GM19455 (cell line): ENCODE data around the gene DUOX2.

Source experiments
- ATAC-seq: cut with Tn5 transposase; IDR thresholded peaks from one replicate; pipeline ENCODE4 v1.9.1; 2021; ENCODE audit not compliant: unreplicated experiment

DUOX2 gene

DNA sequence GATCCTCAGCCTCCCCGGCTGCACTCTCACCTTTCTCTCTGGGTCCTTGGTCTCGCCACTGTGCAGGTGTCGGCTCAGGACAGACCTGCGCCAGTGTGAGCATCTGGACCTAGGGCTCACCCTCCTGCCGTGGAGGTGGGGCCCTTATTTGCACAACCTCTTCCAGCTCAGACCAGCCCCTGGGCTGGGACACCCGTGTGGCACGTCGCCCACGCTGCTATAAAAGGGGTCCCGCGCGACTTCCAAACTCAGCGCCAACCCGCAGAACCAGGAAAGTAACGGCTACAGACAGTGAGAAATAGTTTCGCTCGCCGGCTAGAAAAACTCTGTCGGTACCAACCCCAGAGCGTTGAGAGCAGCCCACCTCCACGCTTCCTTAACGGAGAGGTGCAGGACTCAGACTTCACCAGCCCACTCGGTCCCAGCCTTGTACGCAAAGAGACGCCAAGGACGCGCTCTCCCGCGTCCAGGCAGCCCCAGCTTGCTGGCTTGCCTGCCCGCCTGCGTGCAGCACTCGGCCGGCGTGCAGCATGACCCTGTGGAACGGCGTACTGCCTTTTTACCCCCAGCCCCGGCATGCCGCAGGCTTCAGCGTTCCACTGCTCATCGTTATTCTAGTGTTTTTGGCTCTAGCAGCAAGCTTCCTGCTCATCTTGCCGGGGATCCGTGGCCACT, at the start of gene DUOX2, which contains the start of gene DUOXA2:
Gene DUOX2 (minus strand): TSS at position 97 of the 675 bp plus-strand sequence. CDS start 761 bp downstream, outside the sequence.
Gene DUOXA2 (plus strand): TSS at position 251 of the 675 bp plus-strand sequence. CDS start 280 bp downstream, at position 531.
- no peak for ATAC-seq

DNA sequence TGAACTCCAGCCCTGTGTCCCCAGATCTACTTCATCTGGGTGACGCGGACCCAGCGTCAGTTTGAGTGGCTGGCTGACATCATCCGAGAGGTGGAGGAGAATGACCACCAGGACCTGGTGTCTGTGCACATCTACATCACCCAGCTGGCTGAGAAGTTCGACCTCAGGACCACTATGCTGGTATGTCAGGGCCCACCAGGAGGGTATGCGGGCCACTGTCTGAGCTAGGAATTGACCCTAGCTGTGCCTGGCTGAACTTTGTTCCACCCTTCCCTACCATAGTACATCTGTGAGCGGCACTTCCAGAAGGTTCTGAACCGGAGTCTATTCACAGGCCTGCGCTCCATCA, 49.5 kb upstream of the DUOX2 start:
- no peak for ATAC-seq

DNA sequence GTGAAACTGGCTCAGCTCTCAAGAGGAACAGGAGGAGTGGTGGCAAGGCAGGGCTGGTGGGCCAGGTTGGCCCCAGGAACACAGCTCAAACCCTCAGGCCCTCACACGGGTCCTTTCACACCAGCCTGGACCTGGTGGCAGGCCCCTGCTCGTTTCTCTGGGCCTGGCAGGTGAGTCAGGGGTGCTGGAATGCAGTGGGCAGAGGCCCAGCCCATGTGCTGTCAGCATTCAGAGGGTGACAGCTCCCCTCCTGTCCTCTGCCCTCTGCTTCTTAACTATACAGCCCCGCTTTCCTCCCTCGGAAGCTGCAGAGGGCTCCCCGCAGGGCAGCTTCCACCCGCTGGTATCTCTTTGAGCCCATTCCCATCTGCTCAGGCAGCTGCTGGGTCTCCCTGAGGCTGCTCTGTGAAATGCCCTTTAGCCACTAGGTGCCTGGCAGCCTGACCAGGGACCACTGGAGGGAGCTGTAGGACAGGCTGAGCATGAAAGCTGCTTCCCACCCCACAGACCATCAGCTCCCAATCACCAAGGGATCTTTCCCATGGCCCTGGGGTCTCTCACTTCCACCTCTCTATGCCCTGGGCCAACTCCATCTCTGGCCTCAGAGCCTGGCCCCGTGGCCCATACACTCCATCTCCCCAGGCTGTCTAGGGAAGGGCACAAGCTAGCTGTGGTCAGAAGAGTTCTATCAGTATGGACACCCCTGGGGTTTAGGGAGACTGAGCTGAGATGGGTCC, 49.0 kb upstream of the DUOX2 start:
- peak; percentile 39 for ATAC-seq

GRCh38 chr15:45161666-45162065, 47.7 kb upstream of the DUOX2 start:
- no peak for ATAC-seq

GRCh38 chr15:45157974-45158373, 44.0 kb upstream of the DUOX2 start:
- no peak for ATAC-seq

DNA sequence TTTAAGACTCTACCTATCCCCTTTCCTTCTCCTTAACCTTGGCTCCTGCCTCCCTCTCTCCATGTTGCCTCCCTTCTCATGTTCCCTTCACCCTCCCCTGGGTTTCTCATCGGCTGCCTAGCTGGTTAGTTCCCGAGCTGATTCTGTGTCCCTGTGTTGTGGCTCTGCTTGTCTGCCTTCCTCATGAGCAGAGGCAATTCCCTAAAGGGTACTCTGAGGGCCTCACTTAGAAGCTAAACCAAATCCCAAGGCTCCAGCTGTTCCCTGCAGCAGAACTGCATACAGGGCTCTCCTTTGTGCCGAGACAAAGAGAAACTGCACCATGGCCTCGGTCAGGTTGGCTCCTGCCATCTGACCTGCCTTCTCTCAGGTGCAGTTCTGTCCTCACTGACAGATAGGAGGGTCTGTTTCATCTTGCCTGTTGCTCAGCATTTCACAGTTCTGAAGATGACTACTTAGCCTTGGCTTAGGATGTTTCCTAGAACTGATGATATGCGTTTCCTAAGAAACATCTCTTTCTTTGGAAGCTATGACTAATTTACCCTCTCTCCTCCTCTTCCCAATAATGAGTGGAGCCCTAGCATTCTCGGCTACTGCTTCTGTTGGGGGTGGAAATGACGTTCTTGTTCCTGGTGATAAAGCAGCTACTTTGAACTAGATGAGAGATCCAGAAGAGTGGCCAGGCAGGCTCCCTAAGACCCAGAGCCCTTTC, 42.9 kb upstream of the DUOX2 start:
- ATAC-seq, result no peak

GRCh38 chr15:45155739-45156138, 41.8 kb upstream of the DUOX2 start:
- no peak for ATAC-seq

GRCh38 chr15:45151998-45152828, 38.2 kb upstream of the DUOX2 start:
- ATAC-seq, result no peak

- ATAC-seq, result no peak
Observed at GRCh38 chr15:45150997-45151396, 37.0 kb upstream of the DUOX2 start.

DNA sequence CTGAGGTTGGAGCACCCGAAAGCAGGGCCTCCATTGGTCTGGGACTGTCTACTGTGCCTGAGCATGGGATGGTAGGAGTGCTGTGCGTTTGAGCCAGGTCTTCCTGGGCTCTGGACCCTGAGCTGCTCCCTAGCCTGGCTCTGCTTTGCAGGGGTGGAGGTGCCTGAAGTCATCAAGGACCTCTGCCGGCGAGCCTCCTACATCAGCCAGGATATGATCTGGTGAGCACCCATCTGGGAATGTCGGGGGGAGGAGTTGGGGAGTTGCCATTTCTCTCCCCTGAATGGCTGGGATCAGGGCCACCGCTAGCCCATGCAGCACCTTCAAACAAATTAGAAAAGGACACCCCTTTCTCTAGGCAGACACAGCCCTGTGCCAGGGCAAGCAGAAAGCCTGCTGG, 36.5 kb upstream of the DUOX2 start:
- no peak for ATAC-seq

GRCh38 chr15:45149060-45149459, 35.1 kb upstream of the DUOX2 start:
- ATAC-seq, result no peak

DNA sequence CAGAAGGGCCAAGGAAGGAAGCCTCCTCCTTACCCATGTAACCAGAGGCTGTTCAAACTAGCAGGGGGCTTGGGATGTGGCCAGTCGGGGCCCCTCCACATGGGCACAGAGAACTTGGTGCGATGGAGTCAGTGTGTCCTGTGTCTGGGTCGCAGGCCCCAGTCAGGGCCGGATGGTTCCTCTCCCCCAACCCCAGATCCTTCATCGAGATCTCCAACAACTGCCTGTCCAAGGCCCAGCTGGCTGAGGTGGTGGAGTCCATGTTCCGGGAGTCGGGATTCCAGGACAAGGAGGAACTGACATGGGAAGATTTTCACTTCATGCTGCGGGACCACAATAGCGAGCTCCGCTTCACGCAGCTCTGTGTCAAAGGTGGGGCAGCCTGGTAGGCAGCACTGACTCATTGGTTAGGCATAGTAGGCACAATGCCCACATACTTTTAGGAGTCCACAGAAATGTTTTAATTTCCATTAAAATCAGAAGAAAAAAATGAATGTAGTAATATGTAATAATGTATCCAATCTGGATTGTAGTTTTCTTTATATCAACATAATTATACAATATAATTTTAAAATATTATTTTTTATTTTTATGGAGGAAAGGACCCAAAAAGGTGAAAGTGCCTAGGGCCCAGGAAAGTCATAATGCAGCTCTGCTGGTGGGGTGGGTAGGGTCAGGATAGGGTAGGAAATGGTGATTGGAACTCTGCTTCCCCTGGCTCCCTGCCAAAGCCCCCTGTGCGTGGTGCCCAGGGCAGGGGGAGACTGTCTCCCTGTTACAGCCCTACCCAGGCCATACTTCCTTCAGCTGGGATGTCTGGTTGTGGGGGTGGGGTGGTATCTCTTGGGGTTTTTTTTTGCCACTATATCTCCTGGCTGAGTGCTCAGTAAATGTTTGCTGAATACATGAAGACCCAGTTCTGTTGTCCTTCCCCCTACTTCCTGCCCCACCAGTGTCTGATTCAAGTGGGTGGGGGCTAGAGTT, 34.4 kb upstream of the DUOX2 start:
- no peak for ATAC-seq

GRCh38 chr15:45147606-45148005, 33.6 kb upstream of the DUOX2 start:
- no peak for ATAC-seq

GRCh38 chr15:45146405-45146804, 32.4 kb upstream of the DUOX2 start:
- ATAC-seq, result no peak

- ATAC-seq, result no peak
Observed at GRCh38 chr15:45144775-45145174, 30.8 kb upstream of the DUOX2 start.

DNA sequence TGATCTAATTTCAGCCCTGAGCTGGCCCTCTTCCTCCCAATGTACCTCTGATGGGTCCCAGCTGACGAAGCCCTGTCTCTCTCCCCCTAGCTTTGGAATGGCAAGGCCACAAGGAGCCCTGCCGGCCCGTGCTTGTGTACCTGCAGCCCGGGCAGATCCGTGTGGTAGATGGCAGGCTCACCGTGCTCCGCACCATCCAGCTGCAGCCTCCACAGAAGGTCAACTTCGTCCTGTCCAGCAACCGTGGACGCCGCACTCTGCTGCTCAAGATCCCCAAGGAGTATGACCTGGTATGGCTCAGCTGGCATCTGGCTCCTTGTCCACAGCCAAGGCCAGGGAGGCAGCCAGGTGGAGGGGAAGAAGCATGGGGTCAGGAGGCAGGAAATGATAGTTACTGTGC, 30.0 kb upstream of the DUOX2 start:
- no peak for ATAC-seq

GRCh38 chr15:45143056-45143455, 29.1 kb upstream of the DUOX2 start:
- ATAC-seq, result no peak

DNA sequence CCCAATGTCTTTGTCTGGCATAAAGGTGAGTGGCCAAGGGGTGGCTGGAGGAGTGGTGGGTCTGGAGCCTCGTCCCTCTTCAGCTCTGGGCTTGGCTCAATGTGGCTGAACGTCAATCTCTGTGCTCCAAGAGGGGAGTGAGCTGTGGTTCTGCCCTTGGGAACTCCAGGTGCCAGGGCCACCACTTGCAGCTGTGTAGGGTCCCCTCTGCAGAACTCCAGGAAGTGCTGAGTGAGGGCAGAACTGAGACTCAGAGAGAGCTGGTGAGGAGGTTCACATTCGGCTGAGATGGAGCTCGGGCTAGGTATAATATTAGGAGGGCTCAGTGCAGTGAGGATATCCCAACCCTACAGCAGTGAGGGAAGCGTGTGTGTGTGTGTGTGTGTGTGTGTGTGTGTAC, 27.4 kb upstream of the DUOX2 start:
- ATAC-seq, result no peak

GRCh38 chr15:45140557-45141250, 26.7 kb upstream of the DUOX2 start:
- ATAC-seq, result no peak
